HepG2 (cell line): ENCODE measurements around the gene RYR2. TPM values are rescaled to one million over a fixed set of nuclear protein-coding genes. Genes with fewer than 3 reads are reported as not detected.

Source experiments
- ATAC-seq: fragments of 200-7000 bp; cut with Tn5 transposase; 3 replicates; pipeline ENCODE4 v1.9.1; 2020; ENCODE audit warnings: mild to moderate bottlenecking, moderate library complexity
- BruUV-seq: library from RNA; stranded (reverse); fragments of 400-500 nt; replicated peaks from 2 replicates; lab custom pipeline; 2021; lab: Mats Ljungman, UMichigan
- CTCF ChIA-PET: fragments of 300-600 bp; formaldehyde crosslinking; extraction: SDS; loops from one replicate; lab custom pipeline; 2021; ENCODE audit warnings: low total read pairs, inconsistent platforms, low intra/inter-chr PET ratio; lab: Yijun Ruan, JAX
- POLR2A ChIA-PET: fragments of 350-600 bp; sonication (Branson Sonifier 250); formaldehyde crosslinking; loops from one replicate; lab custom pipeline; 2020; ENCODE audit warnings: antibody characterized with exemption, inconsistent platforms; lab: Yijun Ruan, JAX
- DNase-seq: peaks from one replicate; pipeline ENCODE4 v3.0.0-alpha.2; 2015; ENCODE audit warnings: low spot score
- FAIRE-seq: peaks from 3 replicates; lab custom pipeline; 2011; peaks lifted over from hg19 to GRCh38; lab: Jason Lieb, UNC
- H2AFZ ChIP-seq: one replicate; pipeline ENCODE4 v1.6.1; 2011; ENCODE audit warnings: low read length, inconsistent platforms
- H3K27ac ChIP-seq: fragments of 300-600 bp; 3 replicates; pipeline ENCODE4 v1.8.0; 2011; ENCODE audit warnings: mixed run types, mild to moderate bottlenecking, mixed read lengths, low read length, inconsistent platforms; ENCODE audit not compliant: insufficient read depth; ENCODE audit errors: extremely low read length
- H3K27me3 ChIP-seq, 2 experiments: fragments of 200-600 bp in 1 of 2; 2 replicates in 1 of 2; 3 replicates in 1 of 2; pipeline versions ENCODE4 v1.6.0 to v1.8.0; 2011; ENCODE audit warnings: low read length in 2 of 2, mild to moderate bottlenecking in 2 of 2, moderate library complexity in 2 of 2, inconsistent platforms in 1 of 2; ENCODE audit not compliant: insufficient read depth in 2 of 2, control insufficient read depth in 1 of 2
- H3K36me3 ChIP-seq, 2 experiments: fragments of 200-600 bp in 1 of 2; replicated peaks in 1 of 2; 2 replicates in 1 of 2; 3 replicates in 1 of 2; pipeline versions ENCODE4 v1.5.1 to v1.8.0; 2011; ENCODE audit warnings: low read length in 2 of 2, inconsistent platforms in 1 of 2; ENCODE audit not compliant: insufficient read depth in 2 of 2, control insufficient read depth in 1 of 2
- H3K4me1 ChIP-seq: 2 replicates; pipeline ENCODE4 v1.5.1; 2012; ENCODE audit warnings: low read length, inconsistent platforms; ENCODE audit not compliant: insufficient read depth
- H3K4me2 ChIP-seq: 2 replicates; pipeline ENCODE4 v1.6.0; 2011; ENCODE audit warnings: low read depth, low read length, inconsistent platforms
- H3K4me3 ChIP-seq, 3 experiments: fragments of 200-600 bp in 1 of 3; sonication (generic), shearing (Covaris generic) in 1 of 3; replicated peaks in 1 of 3; 2 replicates each; pipeline ENCODE4 v1.5.1; 2011 to 2016; ENCODE audit warnings: low read length in 3 of 3, inconsistent platforms in 2 of 3, low read depth in 2 of 3, mild to moderate bottlenecking in 2 of 3, control low read depth in 1 of 3, mixed read lengths in 1 of 3; ENCODE audit not compliant: insufficient read depth in 1 of 3
- H3K79me2 ChIP-seq: one replicate; pipeline ENCODE4 v1.6.1; 2011; ENCODE audit warnings: low read length, inconsistent platforms; ENCODE audit not compliant: insufficient read depth
- H3K9ac ChIP-seq: 2 replicates; pipeline ENCODE4 v1.6.0; 2011; ENCODE audit warnings: mild to moderate bottlenecking, low read depth, low read length, inconsistent platforms; ENCODE audit not compliant: insufficient read depth
- H3K9me3 ChIP-seq: 2 replicates; pipeline ENCODE4 v1.5.1; 2012; ENCODE audit warnings: mild to moderate bottlenecking, low read length
- H4K20me1 ChIP-seq: 2 replicates; pipeline ENCODE4 v1.6.0; 2011; ENCODE audit warnings: inconsistent platforms, mild to moderate bottlenecking, low read length, moderate library complexity; ENCODE audit not compliant: insufficient read depth
- E2F2 ChIP-seq: sonication (generic); formaldehyde crosslinking; IDR thresholded peaks from 2 replicates; pipeline ENCODE4 v1.4.0; 2020; ENCODE audit warnings: missing genetic modification reagents, borderline replicate concordance
- FOXK2 ChIP-seq: fragments of 450-650 bp; IDR thresholded peaks from 2 replicates; pipeline ENCODE4 v1.6.1; 2016
- FOXO1 ChIP-seq: sonication (generic); formaldehyde crosslinking; IDR thresholded peaks from 2 replicates; pipeline ENCODE4 v1.4.0; 2020; ENCODE audit warnings: missing genetic modification reagents
- SNAPC2 ChIP-seq: sonication (generic); formaldehyde crosslinking; IDR thresholded peaks from 2 replicates; pipeline ENCODE4 v1.8.1; 2022; ENCODE audit warnings: mild to moderate bottlenecking, missing genetic modification reagents
- SPEN ChIP-seq: sonication (generic); formaldehyde crosslinking; IDR thresholded peaks from 2 replicates; pipeline ENCODE4 v1.5.1; 2020; ENCODE audit warnings: low read depth, mild to moderate bottlenecking, missing genetic modification reagents
- SRY ChIP-seq: sonication (generic); formaldehyde crosslinking; IDR thresholded peaks from 2 replicates; pipeline ENCODE4 v1.8.0; 2022; ENCODE audit warnings: mild to moderate bottlenecking, missing genetic modification reagents
- TCF7 ChIP-seq: sonication (generic); IDR thresholded peaks from 2 replicates; pipeline ENCODE4 v1.6.1; 2016; ENCODE audit warnings: antibody characterized with exemption, low read depth
- TP53 ChIP-seq: sonication (generic); formaldehyde crosslinking; conservative IDR thresholded peaks from 2 replicates; pipeline ENCODE4 v1.4.0; 2020; ENCODE audit warnings: missing genetic modification reagents
- ZFP36 ChIP-seq: fragments of 150-350 bp; IDR thresholded peaks from 2 replicates; pipeline ENCODE4 v1.6.1; 2018; ENCODE audit warnings: borderline replicate concordance, low read length, low read depth; ENCODE audit not compliant: partially characterized antibody
- ZNF431 ChIP-seq: sonication (generic); formaldehyde crosslinking; IDR thresholded peaks from 2 replicates; pipeline ENCODE4 v1.9.0; 2022; ENCODE audit warnings: missing genetic modification reagents, low read depth, mild to moderate bottlenecking, borderline replicate concordance
- ZNF674 ChIP-seq: sonication (generic); formaldehyde crosslinking; IDR thresholded peaks from 2 replicates; pipeline ENCODE4 v1.5.0; 2020; ENCODE audit warnings: low read depth, mild to moderate bottlenecking, missing genetic modification reagents
- WGBS: methylation state at CpG from one replicate; pipeline ENCODE4 v1.1.6; 2017; ENCODE audit warnings: low lambda C conversion rate; 5-methylcytosine and 5-hydroxymethylcytosine counted together
- in situ Hi-C: cut with HindIII; loops from 2 replicates; pipeline ENCODE4 v1.10.0; 2017; ENCODE audit warnings: low pct_unique_long_range_greater_than_20kb; ENCODE audit not compliant: extremely low pct_ligation_motif_present
- intact Hi-C: fragments of 100-400 bp; cut with micrococcal nuclease; formaldehyde crosslinking; loops from one replicate; pipeline ENCODE4 v1.10.0; 2022; ENCODE audit not compliant: unreplicated experiment
- polyA plus RNA-seq, 8 experiments: library from polyadenylated mRNA; depleted of rRNA in 3 of 8; stranded (reverse) in 7 of 8; unstranded in 1 of 8; fragments of >200 nt; fragmentation: Illumina TruSeq in 4 of 8; extraction: Trizol in 4 of 8; gene quantifications; 2 replicates each; pipeline versions ENCODE4 v1.2.1 to v1.2.3, GENCODE V29; 2011 to 2016; ENCODE audit warnings: low read depth in 4 of 8, missing spikeins in 1 of 8, mixed read lengths in 1 of 8; ENCODE audit not compliant: insufficient read depth in 1 of 8
- total RNA-seq, 5 experiments: library from RNA; depleted of rRNA; stranded (reverse); fragments of >200 nt; fragmentation: Illumina TruSeq; extraction: Trizol; gene quantifications; 2 replicates each; pipeline ENCODE4 v1.2.3, GENCODE V29; 2016; ENCODE audit warnings: low read depth in 1 of 5
- TF ChIP-seq, protein P1 (sequence below): sonication (generic); formaldehyde crosslinking; IDR thresholded peaks from 2 replicates; pipeline ENCODE4 v1.9.0; 2021; ENCODE audit warnings: missing genetic modification reagents, borderline replicate concordance

The RYR2 gene
- total and polyA plus RNA-seq, 2 of the 13 experiments (the other 11 are each of a cell fraction or from before 2014, with no cell fraction given), result not detected

GRCh38 chr1:237054313-237054712 lies 12.3 kb downstream of the RYR2 start:
- Histone ChIP-seq H3K79me2 (no peaks in the 10 kb centered on the region), H3K4me2 (no peak overlapping the region), H3K27ac (no peak overlapping the region), H2AFZ (no peak overlapping the region), H3K27me3 (peaks cover 3 to 41% of the 10 kb centered on the region in 2 experiments; a peak in 3 of 5 replicates), H3K4me1 (no peaks in the 10 kb centered on the region), H3K9me3 (no peaks in the 10 kb centered on the region), H3K4me3 (no peak overlapping the region), H3K9ac (no peak overlapping the region), H4K20me1 (no peaks in the 10 kb centered on the region)
- in situ Hi-C loops (no loop called here), intact Hi-C loops (no loop called here)
- CTCF ChIA-PET, result no interaction called here
- no peak for DNase-seq
- POLR2A ChIA-PET, result no interaction called here
- no peak for ATAC-seq
- no peak for TF ChIP-seq SRY (CRISPR knock-in tag)
- TF ChIP-seq, protein P1, sequence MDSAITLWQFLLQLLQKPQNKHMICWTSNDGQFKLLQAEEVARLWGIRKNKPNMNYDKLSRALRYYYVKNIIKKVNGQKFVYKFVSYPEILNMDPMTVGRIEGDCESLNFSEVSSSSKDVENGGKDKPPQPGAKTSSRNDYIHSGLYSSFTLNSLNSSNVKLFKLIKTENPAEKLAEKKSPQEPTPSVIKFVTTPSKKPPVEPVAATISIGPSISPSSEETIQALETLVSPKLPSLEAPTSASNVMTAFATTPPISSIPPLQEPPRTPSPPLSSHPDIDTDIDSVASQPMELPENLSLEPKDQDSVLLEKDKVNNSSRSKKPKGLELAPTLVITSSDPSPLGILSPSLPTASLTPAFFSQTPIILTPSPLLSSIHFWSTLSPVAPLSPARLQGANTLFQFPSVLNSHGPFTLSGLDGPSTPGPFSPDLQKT (CRISPR knock-in tag), result no peak
- no peak for TF ChIP-seq FOXK2
- no peak for TF ChIP-seq FOXO1
- no peak for TF ChIP-seq TP53 (CRISPR knock-in tag)
- TF ChIP-seq TCF7, result no peak
- TF ChIP-seq ZNF674 (CRISPR knock-in tag), result no peak
- no peak for TF ChIP-seq ZNF431 (CRISPR knock-in tag)
- TF ChIP-seq, all 625 proteins: peak for 0
- FAIRE-seq, result no peak
- 0% methylated on average over 2 of the region's 2 CpGs for WGBS
- no TSS peak for BruUV-seq
- H3K36me3 ChIP-seq, result no peaks in the 10 kb centered on the region

DNA sequence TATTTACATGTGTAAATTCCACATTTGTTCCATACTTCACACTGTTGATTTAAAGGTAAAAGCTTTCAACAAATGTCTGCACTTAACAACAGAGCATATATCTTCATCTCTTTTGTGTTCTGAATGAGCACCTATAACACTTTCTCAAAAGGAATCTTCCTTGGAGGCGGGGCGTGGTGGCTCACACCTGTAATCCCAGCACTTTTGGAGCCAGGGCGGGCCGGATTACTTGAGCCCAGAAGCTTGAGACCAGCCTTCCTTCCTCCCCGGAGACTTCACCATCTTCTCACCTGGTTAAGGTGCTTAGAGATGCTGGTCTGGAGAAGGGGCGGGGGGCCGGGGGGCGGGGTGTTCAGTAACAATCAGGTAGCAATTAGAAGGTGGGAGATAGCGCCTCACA lies 16.5 kb downstream of the RYR2 start:
- in situ Hi-C loops, result no loop called here
- ChIA-PET POLR2A (no interaction called here), CTCF (no interaction called here)
- no peak overlapping the region for H2AFZ ChIP-seq
- no peaks in the 10 kb centered on the region for H3K4me1 ChIP-seq
- BruUV-seq, result no TSS peak
- H3K4me3 ChIP-seq, result no peak overlapping the region
- H3K4me2 ChIP-seq, result no peak overlapping the region
- no peak overlapping the region for H3K9ac ChIP-seq
- intact Hi-C loops, result no loop called here
- FAIRE-seq (no peak), DNase-seq (no peak), ATAC-seq (no peak)
- peaks cover under 1 to 16% of the 10 kb centered on the region in 2 experiments; a peak in 2 of 5 replicates for H3K27me3 ChIP-seq
- H3K27ac ChIP-seq, result no peak overlapping the region
- 8% methylated on average over 9 of the region's 9 CpGs for WGBS
- H3K36me3 ChIP-seq, result no peaks in the 10 kb centered on the region
- H3K9me3 ChIP-seq, result no peaks in the 10 kb centered on the region
- H4K20me1 ChIP-seq, result no peaks in the 10 kb centered on the region
- no peak for TF ChIP-seq E2F2 (CRISPR knock-in tag)
- TF ChIP-seq ZFP36, result no peak
- no peak for TF ChIP-seq SPEN (CRISPR knock-in tag)
- no peak for TF ChIP-seq SNAPC2
- no peaks in the 10 kb centered on the region for H3K79me2 ChIP-seq
